GM12801 (cell line): ENCODE data around the gene ACKR1.

Experiments used
- TF ChIP-seq, protein P1 (sequence below): IDR thresholded peaks from one replicate; pipeline ENCODE4 v1.5.1; 2011; ENCODE audit warnings: control low read depth; ENCODE audit not compliant: insufficient read length; ENCODE audit errors: extremely low read depth

The ACKR1 gene

DNA sequence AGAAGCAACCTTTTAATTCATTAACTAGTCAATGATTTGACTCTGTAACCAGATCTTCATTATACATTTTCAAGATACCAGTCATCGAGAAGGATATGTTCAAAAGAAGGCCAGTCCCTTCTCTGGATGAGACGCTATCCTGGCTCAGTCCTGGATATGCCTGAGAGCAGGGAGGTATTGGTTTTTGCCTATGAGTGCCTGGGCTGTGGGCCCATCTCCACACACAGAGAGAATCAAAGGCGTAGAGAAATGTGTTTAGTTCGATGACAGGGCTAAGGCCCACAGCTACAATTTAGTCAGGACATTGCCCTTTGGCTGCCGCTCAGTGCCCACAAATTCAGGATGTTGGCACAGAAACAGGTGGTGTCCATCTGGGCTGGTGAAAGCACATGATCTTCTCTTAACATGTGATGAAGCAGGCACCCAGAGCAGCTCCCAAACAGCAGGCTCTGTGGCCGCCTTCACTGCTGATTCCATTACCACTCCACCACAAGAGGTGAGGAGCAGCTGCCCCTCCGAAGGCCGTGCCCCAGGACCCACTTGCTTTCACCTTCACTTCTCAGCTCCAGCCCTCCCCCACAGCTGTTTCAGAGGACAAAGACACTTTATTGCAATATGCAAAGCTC lies 24.7 kb downstream of the ACKR1 start:
- TF ChIP-seq, protein P1, sequence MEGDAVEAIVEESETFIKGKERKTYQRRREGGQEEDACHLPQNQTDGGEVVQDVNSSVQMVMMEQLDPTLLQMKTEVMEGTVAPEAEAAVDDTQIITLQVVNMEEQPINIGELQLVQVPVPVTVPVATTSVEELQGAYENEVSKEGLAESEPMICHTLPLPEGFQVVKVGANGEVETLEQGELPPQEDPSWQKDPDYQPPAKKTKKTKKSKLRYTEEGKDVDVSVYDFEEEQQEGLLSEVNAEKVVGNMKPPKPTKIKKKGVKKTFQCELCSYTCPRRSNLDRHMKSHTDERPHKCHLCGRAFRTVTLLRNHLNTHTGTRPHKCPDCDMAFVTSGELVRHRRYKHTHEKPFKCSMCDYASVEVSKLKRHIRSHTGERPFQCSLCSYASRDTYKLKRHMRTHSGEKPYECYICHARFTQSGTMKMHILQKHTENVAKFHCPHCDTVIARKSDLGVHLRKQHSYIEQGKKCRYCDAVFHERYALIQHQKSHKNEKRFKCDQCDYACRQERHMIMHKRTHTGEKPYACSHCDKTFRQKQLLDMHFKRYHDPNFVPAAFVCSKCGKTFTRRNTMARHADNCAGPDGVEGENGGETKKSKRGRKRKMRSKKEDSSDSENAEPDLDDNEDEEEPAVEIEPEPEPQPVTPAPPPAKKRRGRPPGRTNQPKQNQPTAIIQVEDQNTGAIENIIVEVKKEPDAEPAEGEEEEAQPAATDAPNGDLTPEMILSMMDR: no peak

DNA sequence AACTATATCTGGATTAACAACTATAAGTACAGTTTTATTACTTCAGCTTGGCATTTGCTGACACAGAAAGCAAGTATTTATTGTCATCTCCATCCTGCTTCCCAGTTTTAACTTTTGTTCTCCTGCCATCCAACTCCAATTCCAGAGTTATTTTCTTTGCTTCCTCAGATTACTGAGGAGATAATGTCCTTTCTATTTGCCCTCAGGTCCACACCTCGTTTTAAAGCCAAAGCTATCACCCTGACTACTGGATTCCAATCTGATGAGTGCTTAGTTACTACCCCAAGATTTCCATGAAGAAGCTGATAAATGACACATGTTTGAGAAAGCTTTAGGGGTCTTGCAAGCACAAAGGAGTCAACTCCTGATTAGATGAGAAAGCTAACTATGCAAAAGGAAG lies 25.2 kb downstream of the ACKR1 start:
- TF ChIP-seq, protein P1: no peak

DNA sequence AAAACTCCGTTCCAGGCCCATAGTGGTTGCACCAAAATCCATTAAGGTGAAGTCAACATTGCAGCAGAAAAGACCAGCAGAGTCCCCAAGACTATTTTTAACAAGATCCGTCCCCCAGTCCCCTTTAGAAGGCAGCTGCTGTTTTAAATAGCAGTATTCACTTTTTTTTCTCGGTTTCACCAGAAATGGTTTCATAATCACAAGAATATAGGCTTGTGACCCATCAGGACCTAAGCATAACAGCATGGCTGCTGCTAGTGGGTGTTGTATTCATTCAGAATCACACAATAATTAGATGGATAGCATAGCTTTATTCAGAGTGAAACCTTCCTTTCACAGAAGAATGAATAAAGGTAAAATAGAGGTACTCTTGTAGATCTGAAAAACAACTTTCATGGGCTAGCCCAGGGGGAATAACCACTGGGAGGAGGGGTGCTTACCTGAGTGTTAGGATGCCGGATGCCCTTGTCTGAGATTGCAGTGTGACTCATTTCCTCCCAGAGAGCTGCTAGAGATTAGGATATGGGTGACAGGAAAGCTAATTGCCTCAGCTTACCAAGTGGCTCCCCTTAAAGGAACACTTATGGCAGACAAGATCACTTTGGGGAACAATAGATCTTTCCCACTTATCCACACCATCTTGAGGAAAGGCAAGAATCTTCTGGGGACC lies 35.0 kb downstream of the ACKR1 start:
- TF ChIP-seq, protein P1: no peak

DNA sequence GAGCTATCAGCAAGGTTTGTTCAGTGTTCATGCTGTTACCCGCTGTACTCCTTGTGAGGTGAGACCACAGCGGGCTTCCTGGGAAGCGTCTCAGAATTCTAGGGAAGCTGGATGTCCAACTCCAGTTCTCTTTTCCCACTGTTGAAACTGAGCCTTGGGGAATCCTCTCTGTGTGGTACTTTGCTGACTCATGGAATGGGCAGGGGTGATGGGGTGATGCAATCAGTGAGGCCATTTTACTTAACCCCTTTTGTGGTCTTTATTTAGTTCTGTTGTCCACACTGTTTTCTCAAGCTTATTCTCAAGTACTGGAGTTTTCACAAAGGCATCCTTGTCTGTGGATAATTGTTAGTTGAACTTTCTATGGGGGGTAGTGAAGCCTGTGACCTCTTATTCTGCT lies 42.6 kb downstream of the ACKR1 start:
- TF ChIP-seq, protein P1: no peak

DNA sequence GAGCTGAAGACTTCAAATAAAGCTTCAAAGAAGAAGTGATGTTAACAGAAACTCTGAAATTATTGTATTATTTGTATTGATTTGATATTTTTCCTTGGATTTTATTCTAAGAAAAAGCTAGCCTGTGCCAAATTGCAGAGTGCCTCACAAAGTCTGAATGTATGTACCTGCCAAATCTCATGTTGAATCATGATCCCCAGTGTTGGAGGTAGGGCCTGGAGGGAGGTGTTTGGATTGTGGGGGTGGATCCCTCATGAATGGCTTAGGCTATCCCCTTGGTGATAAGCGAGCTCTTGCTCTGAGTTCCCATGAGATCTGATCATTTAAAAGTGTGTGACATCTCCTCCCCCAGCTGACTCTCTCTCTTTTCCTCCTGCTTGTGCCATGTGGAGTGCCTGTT lies 43.6 kb downstream of the ACKR1 start:
- TF ChIP-seq, protein P1: no peak

DNA sequence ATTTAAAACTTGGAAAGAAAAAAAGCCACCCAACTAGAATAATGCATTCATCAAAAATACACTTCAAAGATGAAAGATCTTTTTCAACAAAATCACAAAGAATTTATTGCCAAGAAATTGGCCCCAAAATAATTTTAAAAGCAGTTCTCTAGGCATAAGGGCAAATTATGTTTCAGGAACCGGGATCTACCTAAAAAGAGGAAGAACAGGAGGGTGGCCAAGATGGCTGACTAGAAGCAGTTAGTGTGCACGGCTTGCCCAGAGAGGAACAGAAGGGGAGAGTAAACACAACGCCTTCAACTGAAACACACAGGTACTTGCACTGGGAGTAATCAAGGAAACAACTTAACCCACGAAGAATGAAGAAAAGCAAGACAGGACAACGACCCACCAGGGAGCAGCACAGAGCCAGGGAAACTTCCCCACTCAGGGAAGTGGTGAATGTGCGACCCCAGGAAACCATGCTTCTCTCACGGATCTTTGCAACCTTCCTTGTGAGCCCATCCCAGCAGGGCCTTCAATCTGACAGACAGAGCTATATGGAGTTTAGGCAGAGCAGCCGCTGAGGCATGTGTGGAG lies 46.1 kb downstream of the ACKR1 start:
- TF ChIP-seq, protein P1: no peak
